ENCODE data around the gene SRCIN1. TPM values are rescaled to one million over a fixed set of nuclear protein-coding genes. Genes with fewer than 3 reads are reported as not detected.

SRCIN1 gene
- total and polyA plus RNA-seq, 4 donors = 0.05 to 5.3 (median 2.7) TPM

- no peaks in the 10 kb centered on the region for H3K9me3 ChIP-seq (ENCODE audit: control insufficient read depth in 4 of 4, low read length in 3 of 4)
- no peaks in the 10 kb centered on the region for H3K36me3 ChIP-seq (ENCODE audit: control insufficient read depth in 4 of 4, insufficient read depth in 3 of 4, low read depth in 1 of 4, low read length in 3 of 4)
- TF ChIP-seq EGR1 (IDR thresholded peaks at IDR 0.05; ENCODE audit: low read depth in 2 of 2) (no peak), REST (IDR thresholded peaks at IDR 0.05) (no peak)
- no peak overlapping the region for H3K4me3 ChIP-seq (ENCODE audit: low read depth in 1 of 3, low read length in 3 of 3)
- H3K27me3 ChIP-seq (ENCODE audit: control insufficient read depth in 4 of 4, insufficient read depth in 4 of 4, low read length in 3 of 4) = peaks cover 0 to 2% (median 0%) of the 10 kb centered on the region in 4 donors
- WGBS = 51% methylated on average over 63 of the region's 63 CpGs
- H3K9ac ChIP-seq (ENCODE audit: low read depth in 1 of 2, low read length in 2 of 2) = no peak overlapping the region
- H3K4me1 ChIP-seq (ENCODE audit: control insufficient read depth in 4 of 4, insufficient read depth in 4 of 4, low read length in 3 of 4) = peaks cover 0 to 3% (median 1%) of the 10 kb centered on the region in 4 donors
- H3K27ac ChIP-seq (ENCODE audit: low read depth in 1 of 2, low read length in 2 of 2) = no peak overlapping the region
- DNase-seq (ENCODE audit: low spot score) = no peak
Observed at GRCh38 chr17:38578229-38579082, 27.3 kb downstream of the SRCIN1 start.

GRCh38 chr17:38577645-38578173, 28.0 kb downstream of the SRCIN1 start:
- TF ChIP-seq TAF1 (conservative IDR thresholded peaks at IDR 0.05) = no peak
- TF ChIP-seq RXRA (IDR thresholded peaks at IDR 0.05) = no peak
- no peak for TF ChIP-seq RAD21 (IDR thresholded peaks at IDR 0.05)
- TF ChIP-seq ATF3 (IDR thresholded peaks at IDR 0.05) = no peak
- TF ChIP-seq FOXA1 (IDR thresholded peaks at IDR 0.05) = no peak
- TF ChIP-seq ZBTB33 (IDR thresholded peaks at IDR 0.05) = no peak
- no peak for TF ChIP-seq EGR1 (IDR thresholded peaks at IDR 0.05; ENCODE audit: low read depth in 2 of 2)
- TF ChIP-seq GABPA (IDR thresholded peaks at IDR 0.05 in 1 of 2, conservative IDR thresholded peaks at IDR 0.05 in 1 of 2) = no peak
- no peak for TF ChIP-seq MAX (IDR thresholded peaks at IDR 0.05)
- no peak for TF ChIP-seq NR2F2 (IDR thresholded peaks at IDR 0.05)
- TF ChIP-seq JUND (IDR thresholded peaks at IDR 0.05) = no peak
- no peak for TF ChIP-seq YY1 (IDR thresholded peaks at IDR 0.05)
- no peak for TF ChIP-seq SP1 (IDR thresholded peaks at IDR 0.05)
- TF ChIP-seq FOXA2 (IDR thresholded peaks at IDR 0.05) = no peak
- TF ChIP-seq HNF4G (IDR thresholded peaks at IDR 0.05) = no peak

More at GRCh38 chr17:38577645-38578173, 28.0 kb downstream of the SRCIN1 start:
- H3K27ac ChIP-seq (ENCODE audit: low read depth in 1 of 2, low read length in 2 of 2) = no peak overlapping the region
- no peak overlapping the region for H3K4me3 ChIP-seq (ENCODE audit: low read depth in 1 of 3, low read length in 3 of 3)
- peaks cover 4 to 8% (median 6%) of the 10 kb centered on the region in 4 donors for H3K4me1 ChIP-seq (ENCODE audit: control insufficient read depth in 4 of 4, insufficient read depth in 4 of 4, low read length in 3 of 4)
- H3K9me3 ChIP-seq (ENCODE audit: control insufficient read depth in 4 of 4, low read length in 3 of 4) = no peaks in the 10 kb centered on the region
- peaks cover 0 to 2% (median 0%) of the 10 kb centered on the region in 4 donors for H3K27me3 ChIP-seq (ENCODE audit: control insufficient read depth in 4 of 4, insufficient read depth in 4 of 4, low read length in 3 of 4)
- no peaks in the 10 kb centered on the region for H3K36me3 ChIP-seq (ENCODE audit: control insufficient read depth in 4 of 4, insufficient read depth in 3 of 4, low read depth in 1 of 4, low read length in 3 of 4)
- DNase-seq (ENCODE audit: low spot score) = no peak
- H3K9ac ChIP-seq (ENCODE audit: low read depth in 1 of 2, low read length in 2 of 2) = no peak overlapping the region
- WGBS = 72% methylated on average over 12 of the region's 12 CpGs
